Common myeloid progenitor, CD34-positive (primary cell): ENCODE data around the gene PDE6B.
A peak's percentile ranks its signal among the peaks of the same experiment; 100 is the strongest.

ENCODE experiments used
- CTCF ChIA-PET: fragments of 350-600 bp; sonication (Branson Sonifier 250); formaldehyde crosslinking; loops from one replicate; lab custom pipeline; 2021; ENCODE audit warnings: antibody characterized with exemption; lab: Charles Lee
- POLR2A ChIA-PET: fragments of 350-600 bp; sonication (Branson Sonifier 250); formaldehyde crosslinking; loops from one replicate; lab custom pipeline; 2021; ENCODE audit warnings: antibody characterized with exemption; lab: Charles Lee
- DNase-seq, 3 donors: peaks; one replicate each; pipeline versions ENCODE4 v3.0.0 to v3.0.0-alpha.2; 2013
- H3K27ac ChIP-seq, 2 experiments: 1 replicate in 1 of 2; 2 replicates in 1 of 2; pipeline ENCODE4 v1.7.0; 2013; ENCODE audit warnings: inconsistent platforms in 2 of 2, low read length in 2 of 2, mild to moderate bottlenecking in 2 of 2, low read depth in 1 of 2, moderate library complexity in 1 of 2; ENCODE audit not compliant: severe bottlenecking in 2 of 2, insufficient read depth in 1 of 2, poor library complexity in 1 of 2
- H3K27me3 ChIP-seq, 5 experiments: replicated peaks in 2 of 5; 1 replicate in 3 of 5; 2 replicates in 2 of 5; pipeline versions ENCODE4 v1.6.1 to v1.7.0; 2013; ENCODE audit warnings: low read length in 4 of 5, mild to moderate bottlenecking in 2 of 5, moderate library complexity in 2 of 5, inconsistent platforms in 1 of 5; ENCODE audit not compliant: insufficient read depth in 5 of 5, control insufficient read depth in 4 of 5
- H3K36me3 ChIP-seq, 4 experiments: 1 replicate in 2 of 4; 2 replicates in 2 of 4; pipeline versions ENCODE4 v1.6.1 to v1.7.0; 2013; ENCODE audit warnings: low read length in 3 of 4, control low read depth in 1 of 4, mild to moderate bottlenecking in 1 of 4; ENCODE audit not compliant: control insufficient read depth in 4 of 4, insufficient read depth in 4 of 4
- H3K4me1 ChIP-seq, 4 experiments: 1 replicate in 3 of 4; 2 replicates in 1 of 4; pipeline versions ENCODE4 v1.6.1 to v1.7.1; 2013; ENCODE audit warnings: low read length in 3 of 4, mild to moderate bottlenecking in 3 of 4, control low read depth in 1 of 4, inconsistent platforms in 1 of 4, moderate library complexity in 1 of 4; ENCODE audit not compliant: control insufficient read depth in 4 of 4, insufficient read depth in 4 of 4; ENCODE audit errors: control extremely low read depth in 1 of 4
- H3K4me3 ChIP-seq, 7 experiments: 1 replicate in 4 of 7; 2 replicates in 3 of 7; pipeline versions ENCODE4 v1.5.1 to v1.7.0; 2013; ENCODE audit warnings: mild to moderate bottlenecking in 7 of 7, low read length in 6 of 7, moderate library complexity in 6 of 7, inconsistent platforms in 2 of 7, low read depth in 2 of 7, control low read depth in 1 of 7; ENCODE audit not compliant: insufficient read depth in 4 of 7, control insufficient read depth in 1 of 7; ENCODE audit errors: extremely low read depth in 1 of 7
- H3K9me3 ChIP-seq, 5 experiments: 1 replicate in 4 of 5; 2 replicates in 1 of 5; pipeline versions ENCODE4 v1.6.1 to v1.7.1; 2013; ENCODE audit warnings: low read length in 4 of 5, mild to moderate bottlenecking in 2 of 5, inconsistent platforms in 1 of 5, low read depth in 1 of 5, moderate library complexity in 1 of 5; ENCODE audit not compliant: control insufficient read depth in 4 of 5, insufficient read depth in 2 of 5; ENCODE audit errors: control extremely low read depth in 1 of 5
- WGBS: methylation state at CpG from one replicate; pipeline ENCODE4 v1.1.5; 2013; ENCODE audit not compliant: insufficient coverage; 5-methylcytosine and 5-hydroxymethylcytosine counted together

Gene PDE6B

GRCh38 chr4:616911-617643 is 8.3 kb upstream of the PDE6B start:
- DNase-seq: no peak
- H3K9me3 ChIP-seq: no peaks in the 10 kb centered on the region
- 97% methylated on average over 16 of the region's 27 CpGs for WGBS
- no peak overlapping the region for H3K4me3 ChIP-seq
- CTCF ChIA-PET: no interaction called here
- no peak overlapping the region for H3K27ac ChIP-seq
- peaks cover 0 to 32% (median 5%) of the 10 kb centered on the region in 5 experiments for H3K27me3 ChIP-seq
- POLR2A ChIA-PET: no interaction called here
- H3K36me3 ChIP-seq: no peaks in the 10 kb centered on the region
- H3K4me1 ChIP-seq: no peaks in the 10 kb centered on the region

- Histone ChIP-seq H3K27ac (no peak overlapping the region), H3K4me3 (no peak overlapping the region), H3K4me1 (no peaks in the 10 kb centered on the region), H3K9me3 (no peaks in the 10 kb centered on the region), H3K36me3 (no peaks in the 10 kb centered on the region), H3K27me3 (peaks cover 0 to 24% (median 5%) of the 10 kb centered on the region in 5 experiments)
- WGBS: 82% methylated on average over 14 of the region's 18 CpGs
- POLR2A ChIA-PET: no interaction called here
- no peak for DNase-seq
- CTCF ChIA-PET: no interaction called here
These were observed 7.4 kb upstream of the PDE6B start for GRCh38 chr4:617644-618641.

- whole genome bisulfite sequencing: 92% methylated on average over 11 of the region's 11 CpGs
- H3K36me3 ChIP-seq: no peaks in the 10 kb centered on the region
- no peak for DNase-seq
- H3K4me3 ChIP-seq: no peak overlapping the region
- H3K27ac ChIP-seq: no peak overlapping the region
- H3K4me1 ChIP-seq: peaks cover 0 to 4% (median 0%) of the 10 kb centered on the region in 4 experiments
- POLR2A ChIA-PET: no interaction called here
- CTCF ChIA-PET: no interaction called here
- peaks cover 0 to 36% (median 5%) of the 10 kb centered on the region in 5 experiments for H3K27me3 ChIP-seq
- no peaks in the 10 kb centered on the region for H3K9me3 ChIP-seq
These were observed 5.2 kb upstream of the PDE6B start for GRCh38 chr4:620201-620600.

- peaks cover 0 to 4% (median 0%) of the 10 kb centered on the region in 4 experiments for H3K4me1 ChIP-seq
- no peaks in the 10 kb centered on the region for H3K36me3 ChIP-seq
- 94% methylated on average over 15 of the region's 19 CpGs for WGBS
- no peaks in the 10 kb centered on the region for H3K9me3 ChIP-seq
- POLR2A ChIA-PET: no interaction called here
- H3K4me3 ChIP-seq: no peak overlapping the region
- DNase-seq: no peak
- H3K27me3 ChIP-seq: peaks cover 0 to 36% (median 5%) of the 10 kb centered on the region in 5 experiments
- CTCF ChIA-PET: no interaction called here
- no peak overlapping the region for H3K27ac ChIP-seq
These were observed 4.5 kb upstream of the PDE6B start for GRCh38 chr4:620851-621261.

- Histone ChIP-seq H3K4me3 (no peak overlapping the region), H3K36me3 (no peaks in the 10 kb centered on the region), H3K27ac (no peak overlapping the region), H3K9me3 (no peaks in the 10 kb centered on the region), H3K27me3 (peaks cover 0 to 35% (median 5%) of the 10 kb centered on the region in 5 experiments), H3K4me1 (peaks cover 0 to 4% (median 0%) of the 10 kb centered on the region in 4 experiments)
- POLR2A ChIA-PET: no interaction called here
- CTCF ChIA-PET: no interaction called here
- DNase-seq: no peak
- 85% methylated on average over 22 of the region's 22 CpGs for whole genome bisulfite sequencing
These were observed 3.9 kb upstream of the PDE6B start for GRCh38 chr4:621296-622070.

GRCh38 chr4:622071-622995 is 3.0 kb upstream of the PDE6B start:
- WGBS: 94% methylated on average over 20 of the region's 22 CpGs
- Histone ChIP-seq H3K27me3 (peaks cover 0 to 34% (median 3%) of the 10 kb centered on the region in 5 experiments), H3K4me1 (peaks cover 0 to 4% (median 0%) of the 10 kb centered on the region in 4 experiments), H3K27ac (no peak overlapping the region), H3K4me3 (no peak overlapping the region), H3K9me3 (no peaks in the 10 kb centered on the region), H3K36me3 (no peaks in the 10 kb centered on the region)
- CTCF ChIA-PET: no interaction called here
- POLR2A ChIA-PET: no interaction called here
- DNase-seq: peak in 2 of 3 donors; percentile 31 to 45
